ENCODE data around the gene C1QL3. TPM values are rescaled to one million over a fixed set of nuclear protein-coding genes. Genes with fewer than 3 reads are reported as not detected.

C1QL3 gene
- total RNA-seq, 1 donor from 2014 or later, result 3.4 TPM

GRCh38 chr10:16497911-16498310, 23.8 kb downstream of the C1QL3 start:
- no peak for TF ChIP-seq CTCF (conservative IDR thresholded peaks at IDR 0.05)
- Mint-ChIP-seq H3K27ac (no peak overlapping the region), H3K36me3 (no peaks in the 10 kb centered on the region), H3K4me1 (ENCODE audit: unreplicated experiment) (peaks cover 4% of the 10 kb centered on the region), H3K4me3 (no peak overlapping the region), H3K9me3 (no peaks in the 10 kb centered on the region), H3K27me3 (no peaks in the 10 kb centered on the region)
- DNase-seq (ENCODE audit: extremely low spot score, unreplicated experiment), result no peak

GRCh38 chr10:16493884-16494536, 27.7 kb downstream of the C1QL3 start:
- TF ChIP-seq CTCF (conservative IDR thresholded peaks at IDR 0.05), result no peak

GRCh38 chr10:16491933-16492332, 29.7 kb downstream of the C1QL3 start:
- Mint-ChIP-seq H3K9me3 (no peaks in the 10 kb centered on the region), H3K36me3 (no peaks in the 10 kb centered on the region), H3K4me3 (no peak overlapping the region), H3K4me1 (ENCODE audit: unreplicated experiment) (peaks cover 12% of the 10 kb centered on the region), H3K27ac (no peak overlapping the region), H3K27me3 (no peaks in the 10 kb centered on the region)
- no peak for DNase-seq (ENCODE audit: extremely low spot score, unreplicated experiment)
- no peak for TF ChIP-seq CTCF (conservative IDR thresholded peaks at IDR 0.05)

More at GRCh38 chr10:16493884-16494536, 27.7 kb downstream of the C1QL3 start:
- Mint-ChIP-seq H3K27me3 (no peaks in the 10 kb centered on the region), H3K9me3 (no peaks in the 10 kb centered on the region), H3K27ac (no peak overlapping the region), H3K36me3 (no peaks in the 10 kb centered on the region), H3K4me3 (no peak overlapping the region), H3K4me1 (ENCODE audit: unreplicated experiment) (peaks cover 12% of the 10 kb centered on the region)
- no peak for DNase-seq (ENCODE audit: extremely low spot score, unreplicated experiment)

- Mint-ChIP-seq H3K4me3 (no peak overlapping the region), H3K27ac (no peak overlapping the region), H3K36me3 (no peaks in the 10 kb centered on the region), H3K4me1 (ENCODE audit: unreplicated experiment) (peaks cover 12% of the 10 kb centered on the region), H3K27me3 (no peaks in the 10 kb centered on the region), H3K9me3 (no peaks in the 10 kb centered on the region)
- DNase-seq (ENCODE audit: extremely low spot score, unreplicated experiment), result no peak
- TF ChIP-seq CTCF (conservative IDR thresholded peaks at IDR 0.05), result no peak
These were observed 31.2 kb downstream of the C1QL3 start for GRCh38 chr10:16490511-16490910.

GRCh38 chr10:16483241-16483917, 38.3 kb downstream of the C1QL3 start:
- no peaks in the 10 kb centered on the region for H3K27me3 Mint-ChIP-seq
- no peak overlapping the region for H3K27ac Mint-ChIP-seq
- H3K4me3 Mint-ChIP-seq, result no peak overlapping the region
- no peaks in the 10 kb centered on the region for H3K36me3 Mint-ChIP-seq
- no peaks in the 10 kb centered on the region for H3K9me3 Mint-ChIP-seq
- DNase-seq (ENCODE audit: extremely low spot score, unreplicated experiment), result no peak
- TF ChIP-seq CTCF (conservative IDR thresholded peaks at IDR 0.05), result no peak
- H3K4me1 Mint-ChIP-seq (ENCODE audit: unreplicated experiment), result no peaks in the 10 kb centered on the region
